NCI-H2029 treated with DMSO at 0.1 percent for 48 hours (cell line): ENCODE data around the gene UNC50.

ENCODE experiments used
- DNase-seq: peaks from one replicate; lab custom pipeline; 2025; lab: John Stamatoyannopoulos, UW

Gene UNC50

GRCh38 chr2:98608116-98608961 is at the start of gene UNC50, which contains the start of gene COA5:
Gene UNC50, plus strand, starts transcription at chr2:98608589. Its CDS starts 1,171 bp downstream, at chr2:98609760.
Gene COA5, minus strand, starts transcription at chr2:98608512. Its CDS starts 107 bp downstream, at chr2:98608405.
- DNase-seq, result peak; percentile 64

- DNase-seq, result no peak
Observed at GRCh38 chr2:98558852-98559530, 49.4 kb upstream of the UNC50 start.

DNA sequence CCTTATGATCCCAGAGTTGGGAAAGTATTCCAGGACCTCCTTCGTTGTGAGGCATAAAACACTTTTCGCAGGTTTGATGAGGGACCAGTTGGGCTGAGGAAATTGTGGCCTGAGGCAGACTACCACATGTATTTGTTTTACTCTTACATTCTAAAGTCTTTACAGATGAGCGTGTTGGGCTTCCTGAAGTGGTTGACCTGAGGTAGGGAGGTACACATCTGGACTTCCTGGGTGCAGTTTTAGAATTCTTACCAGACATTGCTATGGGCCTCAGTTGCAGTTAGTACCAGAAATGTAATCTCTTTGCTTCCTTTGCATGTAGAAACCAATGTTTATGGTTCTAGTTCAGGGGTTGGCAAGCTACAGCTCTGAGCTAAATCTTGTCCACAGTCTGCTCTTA is 48.8 kb upstream of the UNC50 start:
- DNase-seq, result no peak

GRCh38 chr2:98560256-98560771 is 48.1 kb upstream of the UNC50 start:
- DNase-seq, result no peak

DNA sequence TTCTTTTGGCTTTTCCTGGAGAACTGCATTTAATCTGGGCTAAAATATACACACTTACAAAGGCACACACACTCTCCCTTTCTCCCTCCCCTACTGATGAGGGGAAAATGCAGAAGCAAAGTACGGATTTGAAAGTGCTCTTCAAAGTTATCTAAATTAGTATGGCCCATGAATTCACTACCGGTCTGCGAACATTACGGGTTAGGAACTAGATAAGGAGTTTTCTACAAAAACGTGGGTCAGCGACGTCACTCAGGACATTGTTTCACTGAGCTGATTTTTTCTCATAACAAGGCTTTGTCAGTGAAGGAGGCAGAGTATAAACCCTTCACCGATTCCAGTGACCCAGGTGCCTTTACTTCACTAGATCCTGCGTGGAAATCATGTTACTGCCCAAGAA is 47.4 kb upstream of the UNC50 start:
- no peak for DNase-seq

- no peak for DNase-seq
Observed at GRCh38 chr2:98561902-98562695, 46.3 kb upstream of the UNC50 start.

- no peak for DNase-seq
Observed at GRCh38 chr2:98563394-98563793, 45.0 kb upstream of the UNC50 start.

DNA sequence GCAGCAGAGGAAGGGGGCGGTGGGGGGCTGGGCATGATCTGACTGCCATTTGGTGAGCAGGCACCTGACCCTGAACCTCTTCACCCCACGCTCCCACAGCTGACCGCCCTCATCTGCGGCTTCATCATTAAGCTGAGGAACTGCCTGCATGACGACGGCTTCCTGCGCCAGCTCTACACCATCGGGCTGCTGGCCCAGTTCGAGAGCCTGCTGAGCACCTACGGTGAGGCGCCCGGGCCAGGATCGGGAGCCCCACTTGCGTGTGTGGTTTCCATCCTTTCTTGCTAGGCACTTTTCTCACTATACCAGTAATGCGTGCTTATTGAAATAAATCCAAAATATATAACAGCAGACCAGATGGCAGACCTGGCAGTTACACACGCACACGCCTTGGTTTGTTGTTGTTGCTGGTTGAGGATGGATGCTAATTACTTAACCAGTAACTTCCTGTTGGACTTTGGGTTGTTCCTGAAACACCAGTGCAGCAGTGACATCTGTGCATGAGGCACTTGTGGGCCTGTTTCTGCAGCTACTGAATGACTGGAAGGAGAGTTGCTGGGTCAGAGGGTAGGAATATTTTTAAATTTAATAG is 43.8 kb upstream of the UNC50 start:
- no peak for DNase-seq

DNA sequence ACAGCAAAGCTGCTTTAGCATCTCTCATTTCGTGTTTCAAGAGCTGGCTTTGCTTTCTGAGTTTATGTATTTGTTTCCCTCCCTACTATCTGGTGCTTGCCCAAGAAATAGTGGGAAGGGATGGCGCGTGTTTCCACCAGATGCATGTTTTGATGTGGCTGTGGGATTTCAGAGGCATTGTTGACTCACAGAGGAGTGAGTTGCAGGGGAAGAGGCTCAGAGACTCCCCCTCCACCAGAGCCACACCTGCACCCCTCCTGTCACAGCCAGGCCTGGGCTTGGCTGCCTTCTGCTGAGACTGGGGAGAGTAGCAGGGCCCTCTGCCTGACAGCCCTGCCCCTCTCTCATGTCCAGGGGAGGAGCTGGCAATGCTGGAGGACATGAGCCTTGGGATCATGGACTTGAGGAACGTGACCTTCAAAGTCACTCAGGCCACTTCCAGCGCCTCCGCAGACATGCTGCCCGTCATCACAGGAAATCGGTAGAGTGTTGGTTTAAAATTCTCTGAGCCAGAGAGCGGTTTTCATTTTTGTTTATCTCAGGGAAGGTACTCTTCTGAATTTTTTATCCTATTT is 43.0 kb upstream of the UNC50 start:
- no peak for DNase-seq

DNA sequence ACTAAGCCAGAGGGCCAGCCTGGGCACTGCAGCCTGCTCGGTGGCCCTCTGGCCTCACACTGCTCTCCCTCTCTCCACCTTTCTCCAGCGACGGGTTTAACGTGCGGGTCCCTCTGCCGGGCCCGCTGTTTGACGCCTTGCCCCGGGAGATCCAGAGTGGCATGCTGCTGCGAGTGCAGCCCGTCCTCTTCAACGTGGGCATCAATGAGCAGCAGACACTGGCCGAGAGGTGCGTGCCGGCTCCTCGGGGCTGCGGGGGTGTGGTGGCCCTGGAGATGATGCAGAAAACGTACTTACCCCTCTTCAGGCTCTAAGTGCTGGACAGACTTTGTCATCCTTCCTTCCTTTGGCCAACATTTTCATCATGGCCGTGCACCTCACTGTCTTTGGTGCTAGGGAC is 42.4 kb upstream of the UNC50 start:
- no peak for DNase-seq

DNA sequence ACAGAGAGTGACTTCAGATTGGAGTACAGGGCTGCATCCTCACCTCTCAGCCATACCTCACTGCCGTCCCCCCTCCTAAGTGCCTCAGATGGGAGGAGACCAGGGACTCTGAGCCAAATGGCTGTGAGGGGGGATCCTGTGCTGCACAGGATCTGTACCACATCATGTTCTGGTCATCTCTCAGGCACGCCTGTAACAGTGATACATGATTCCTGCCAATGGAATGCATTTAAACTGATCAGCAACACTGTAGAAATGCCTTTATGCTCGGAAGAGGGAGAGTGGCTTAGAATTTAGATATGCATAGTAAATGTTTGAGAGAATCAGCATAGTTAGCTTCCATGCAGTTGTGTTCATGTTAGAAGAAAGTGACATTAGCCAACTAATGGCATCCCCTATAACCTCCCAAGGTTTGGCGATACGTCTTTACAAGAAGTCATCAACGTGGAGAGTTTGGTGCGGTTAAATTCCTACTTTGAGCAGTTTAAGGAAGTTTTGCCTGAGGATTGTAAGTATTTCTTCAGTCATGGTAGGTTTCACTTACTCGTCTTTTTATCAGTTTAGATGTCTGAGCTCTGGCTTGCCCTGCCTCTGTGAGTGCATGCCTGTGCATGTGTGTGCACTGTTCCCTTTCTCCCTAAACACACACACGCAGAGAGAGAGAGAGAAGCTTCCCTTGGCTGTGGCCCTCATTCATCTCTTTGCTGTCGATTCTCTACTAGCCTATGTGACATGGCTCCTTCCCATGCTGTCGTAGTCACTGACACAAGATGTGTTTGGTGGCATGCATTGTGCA is 40.0 kb upstream of the UNC50 start:
- DNase-seq, result no peak

- DNase-seq, result no peak
Observed at GRCh38 chr2:98569197-98569793, 39.1 kb upstream of the UNC50 start.

- DNase-seq, result no peak
Observed at GRCh38 chr2:98569915-98570314, 38.5 kb upstream of the UNC50 start.

DNA sequence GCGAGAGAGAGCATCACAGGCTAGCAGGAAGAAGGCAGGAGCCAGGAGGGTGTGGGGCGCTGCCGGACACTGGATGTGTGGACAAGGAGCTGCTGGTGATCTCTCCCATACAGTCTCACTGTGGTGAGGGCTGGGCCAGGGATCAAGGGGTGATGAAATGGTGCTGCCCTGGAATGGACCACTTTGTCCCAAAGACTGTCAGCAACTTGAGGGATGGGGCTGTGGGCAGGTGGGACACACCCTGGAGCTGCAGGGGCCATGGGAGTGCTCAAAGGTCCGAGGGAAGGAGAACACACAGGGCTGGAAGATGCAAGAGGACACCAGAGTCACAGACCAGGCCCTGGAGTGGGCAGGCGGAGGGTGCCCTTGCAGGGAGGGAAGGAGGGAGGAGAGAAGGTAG is 38.0 kb upstream of the UNC50 start:
- DNase-seq, result no peak

DNA sequence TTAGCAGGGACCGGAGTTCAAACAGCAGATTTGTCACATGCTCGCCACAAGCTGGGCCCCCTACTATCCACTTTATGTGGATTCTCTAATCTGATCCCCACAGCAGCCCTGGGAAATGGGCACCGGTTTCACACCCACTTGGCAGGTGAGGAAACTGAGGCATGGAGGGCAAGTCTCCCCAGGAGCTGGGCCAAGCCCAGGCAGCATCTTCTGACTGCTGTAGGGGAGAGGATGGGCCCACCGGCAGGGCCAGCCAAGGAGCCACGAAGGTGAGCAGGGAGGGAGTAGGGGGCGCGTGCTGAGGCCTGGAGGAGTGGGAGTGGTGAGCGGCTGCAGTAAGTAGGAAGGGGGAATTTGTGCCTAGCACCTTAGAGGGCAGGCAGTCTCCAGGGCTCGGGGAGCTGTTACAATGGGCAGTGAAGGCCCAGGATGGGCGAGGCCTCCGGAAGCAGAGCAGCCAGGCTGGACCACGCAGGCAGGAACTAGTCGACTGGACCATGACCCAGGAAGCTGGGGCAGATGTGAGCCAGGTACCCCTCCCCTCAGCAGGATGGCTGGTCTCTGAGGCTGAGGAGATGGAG is 37.2 kb upstream of the UNC50 start:
- no peak for DNase-seq

GRCh38 chr2:98571796-98572195 is 36.6 kb upstream of the UNC50 start:
- no peak for DNase-seq

DNA sequence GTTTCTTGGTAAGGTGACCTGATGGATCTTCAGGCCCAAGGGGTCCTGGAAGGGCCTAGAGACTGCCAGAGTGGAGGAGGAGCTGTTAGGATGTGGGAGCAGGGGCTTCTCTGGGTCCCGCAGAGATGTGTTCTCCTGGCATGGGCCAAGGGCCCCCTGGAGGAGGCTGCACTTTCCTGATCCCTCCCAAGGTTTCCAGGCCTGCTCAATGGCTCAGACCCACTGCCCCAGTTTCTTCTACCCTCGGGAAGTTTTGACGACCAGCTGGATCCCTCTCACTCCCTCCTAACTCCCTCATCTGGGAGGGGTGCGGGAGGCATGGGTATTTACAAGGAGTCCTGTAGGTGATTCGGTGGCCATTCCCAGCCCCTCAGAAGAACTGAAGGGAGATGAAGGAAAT is 36.2 kb upstream of the UNC50 start:
- no peak for DNase-seq

DNA sequence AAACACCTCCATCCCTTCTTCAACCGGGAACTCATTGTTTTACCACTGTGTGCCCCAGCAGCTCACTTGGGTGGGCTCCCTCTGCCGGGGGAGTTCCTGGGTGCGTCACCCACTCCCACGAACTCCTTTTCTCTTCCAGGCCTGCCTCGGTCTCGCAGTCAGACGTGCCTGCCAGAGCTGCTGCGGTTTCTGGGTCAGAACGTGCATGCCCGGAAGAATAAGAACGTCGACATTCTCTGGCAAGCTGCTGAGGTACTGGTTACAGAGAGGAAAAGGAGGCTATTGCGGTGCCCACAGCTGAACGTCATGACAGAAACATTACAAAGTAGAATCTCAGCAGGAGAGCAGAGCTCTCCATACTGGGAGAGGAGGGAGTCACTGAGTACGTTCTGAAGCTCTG is 35.7 kb upstream of the UNC50 start:
- DNase-seq, result no peak

DNA sequence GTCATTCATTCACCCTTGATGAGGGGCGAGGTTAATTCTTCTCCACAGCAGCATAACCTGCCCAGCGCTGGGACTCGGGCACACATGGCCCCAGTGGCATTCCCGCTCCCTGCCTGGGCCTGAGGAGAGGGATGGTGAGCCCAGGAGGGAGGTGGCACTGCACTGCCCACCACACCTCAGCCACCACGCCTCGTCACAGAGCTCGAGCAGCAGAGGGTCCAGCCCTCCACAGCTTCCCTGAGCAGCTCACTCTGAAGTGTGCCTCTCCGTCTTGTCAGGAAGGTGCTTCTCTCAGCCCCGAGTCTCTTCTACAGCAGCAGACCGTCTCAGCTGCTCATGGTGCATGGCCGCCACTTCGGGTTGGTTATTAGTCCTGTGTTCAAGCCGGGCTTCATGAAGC is 35.0 kb upstream of the UNC50 start:
- no peak for DNase-seq
